ENCODE measurements around the gene SBNO1. TPM values are rescaled to one million over a fixed set of nuclear protein-coding genes. Genes with fewer than 3 reads are reported as not detected.

Gene SBNO1
- total and polyA plus RNA-seq, 2 donors (not counting 3 experiments of a cell fraction or from before 2014, with no cell fraction given) = 4.8 to 34.2 TPM

GRCh38 chr12:123351349-123351748, 13.3 kb downstream of the SBNO1 start:
- peaks cover 68% of the 10 kb centered on the region for H3K79me2 ChIP-seq (ENCODE audit: control insufficient read depth, insufficient read depth, low read length)
- intact Hi-C loops (cut with micrococcal nuclease) = no loop called here
- no peaks in the 10 kb centered on the region for H3K9me1 ChIP-seq (replicated peaks; ENCODE audit: control insufficient read depth, extremely low read depth, insufficient read depth, low read length)
- H3K4me3 ChIP-seq (replicated peaks in 1 of 3; ENCODE audit: insufficient read depth in 1 of 3, low read depth in 1 of 3, low read length in 3 of 3) = no peak overlapping the region
- H3K27ac ChIP-seq (ENCODE audit: insufficient read depth, low read depth, low read length) = no peak overlapping the region
- H3K9me3 ChIP-seq (replicated peaks; ENCODE audit: control insufficient read depth, insufficient read depth, low read length) = no peaks in the 10 kb centered on the region
- no peak overlapping the region for H2AFZ ChIP-seq (ENCODE audit: low read depth, low read length)
- no TSS peak for BruUV-seq (replicated peaks)
- H3K36me3 ChIP-seq (ENCODE audit: control insufficient read depth in 2 of 2, extremely low read depth in 1 of 2, insufficient read depth in 2 of 2, low read length in 2 of 2) = peaks cover 0 to 4% of the 10 kb centered on the region in 2 experiments
- ChIA-PET CTCF (interaction anchor here (1.3 to 1.5 kb wide), 2 partner anchors 14 to 39 kb away, joined by 3 to 11 read pairs; no protein-coding TSS in a partner anchor), POLR2A (interaction anchor here (0.6 kb wide), 1 partner anchor 67 kb away, joined by 4 read pairs; no protein-coding TSS in a partner anchor)
- H3K4me1 ChIP-seq (ENCODE audit: control insufficient read depth, extremely low read depth, insufficient read depth, low read length) = no peaks in the 10 kb centered on the region
- FAIRE-seq (no peak), DNase-seq (ENCODE audit: low read depth, low spot score) (no peak)
- TF ChIP-seq, protein P1, sequence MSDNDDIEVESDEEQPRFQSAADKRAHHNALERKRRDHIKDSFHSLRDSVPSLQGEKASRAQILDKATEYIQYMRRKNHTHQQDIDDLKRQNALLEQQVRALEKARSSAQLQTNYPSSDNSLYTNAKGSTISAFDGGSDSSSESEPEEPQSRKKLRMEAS (IDR thresholded peaks at IDR 0.05; ENCODE audit: insufficient read depth, insufficient read length) = no peak
- TF ChIP-seq POLR2AphosphoS5 (IDR thresholded peaks at IDR 0.05; ENCODE audit: insufficient read depth, low read depth, low read length) (no peak), POLR2A (IDR thresholded peaks at IDR 0.05; ENCODE audit: low read depth, low read length) (no peak), MYC (IDR thresholded peaks at IDR 0.05; ENCODE audit: low read depth, low read length) (no peak), FOS (IDR thresholded peaks at IDR 0.05; ENCODE audit: borderline replicate concordance, insufficient read depth, low read length) (no peak), CTCF (IDR thresholded peaks at IDR 0.05; ENCODE audit: extremely low read depth in 1 of 2, insufficient read depth in 1 of 2, low read depth in 1 of 2, low read length in 2 of 2) (no peak), JUN (IDR thresholded peaks at IDR 0.05; ENCODE audit: borderline replicate concordance, insufficient read depth, insufficient read length, low read depth) (no peak), EZH2 (IDR thresholded peaks at IDR 0.05; ENCODE audit: borderline replicate concordance, low read depth, low read length, severe bottlenecking) (no peak), GATA2 (IDR thresholded peaks at IDR 0.05; ENCODE audit: insufficient read depth, insufficient read length, low read depth, low read length) (no peak)
- H4K20me1 ChIP-seq (replicated peaks; ENCODE audit: control insufficient read depth, extremely low read depth, insufficient read depth, low read length) = no peaks in the 10 kb centered on the region
- H3K27me3 ChIP-seq (ENCODE audit: control insufficient read depth in 2 of 2, insufficient read depth in 2 of 2, low read length in 2 of 2) = no peaks in the 10 kb centered on the region
- H3K9ac ChIP-seq (replicated peaks; ENCODE audit: extremely low read depth, insufficient read depth, low read length) = no peak overlapping the region
- H3K4me2 ChIP-seq (ENCODE audit: insufficient read depth, low read length) = no peak overlapping the region
- dilution Hi-C loops (cut with MboI; ENCODE audit: extremely low pct_ligation_motif_present, low sequenced_read_pairs) = no loop called here
